ENCODE data around the gene ERICH4.

GRCh38 chr19:41452584-41453275 is 9.8 kb downstream of the ERICH4 start:
- TF ChIP-seq CTCF (IDR thresholded peaks at IDR 0.05; ENCODE audit: control extremely low read depth in 1 of 3, insufficient read depth in 1 of 3, low read depth in 1 of 3, low read length in 3 of 3) (peak in 1 of 3 experiments; percentile 5; a peak in 2 of 4 replicates), EP300 (IDR thresholded peaks at IDR 0.05; ENCODE audit: borderline replicate concordance in 1 of 2, low read depth in 2 of 2, low read length in 2 of 2) (no peak), JUND (IDR thresholded peaks at IDR 0.05; ENCODE audit: low read length) (no peak), JUN (IDR thresholded peaks at IDR 0.05; ENCODE audit: low read depth, low read length) (no peak), NANOG (IDR thresholded peaks at IDR 0.05; ENCODE audit: insufficient read depth, low read depth, low read length, poor library complexity, severe bottlenecking) (no peak), FOSL1 (IDR thresholded peaks at IDR 0.05; ENCODE audit: insufficient read depth, low read depth, low read length) (no peak)
